Stimulated activated CD4-positive, alpha-beta T cell treated with anti-CD3 and anti-CD28 coated beads, TNF-alpha, amount 100 ng/mL, for 48 hours (primary cell): Measurements from ENCODE around the gene INTS3.
"Not testable (repeated sequence)": the region's sequence is repeated elsewhere in the genome, so short reads cannot be mapped to it uniquely, and the experiment has no call there.

Source experiments
- DNase-seq, 3 donors: peaks; one replicate each; pipeline ENCODE4 v3.0.0-alpha.2; 2020; ENCODE audit warnings: low read depth in 3 of 3

Gene INTS3

DNA sequence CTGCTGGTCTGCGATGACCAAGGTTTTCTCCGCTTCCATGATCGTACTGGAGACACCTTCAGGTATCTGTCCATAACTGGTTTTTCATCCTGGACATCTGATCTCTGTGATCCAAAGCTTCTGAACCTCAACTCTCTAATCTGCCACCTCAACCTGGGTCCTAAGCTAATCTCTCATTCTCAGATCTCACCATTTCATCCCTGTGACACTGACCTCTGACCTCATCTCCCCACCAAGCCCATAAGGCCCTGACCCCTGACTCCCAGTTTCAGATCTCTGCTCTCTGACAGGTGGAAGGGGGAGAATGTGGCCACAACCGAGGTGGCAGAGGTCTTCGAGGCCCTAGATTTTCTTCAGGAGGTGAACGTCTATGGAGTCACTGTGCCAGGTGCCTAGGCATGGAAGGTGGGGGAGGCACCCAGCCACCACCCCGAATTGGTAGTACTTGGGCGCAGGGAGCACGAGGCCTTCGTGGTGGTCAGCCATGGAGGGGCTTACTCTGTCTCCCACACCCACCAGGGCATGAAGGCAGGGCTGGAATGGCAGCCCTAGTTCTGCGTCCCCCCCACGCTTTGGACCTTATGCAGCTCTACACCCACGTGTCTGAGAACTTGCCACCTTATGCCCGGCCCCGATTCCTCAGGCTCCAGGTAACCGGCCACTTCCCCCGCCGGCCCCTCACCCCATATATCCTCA is 51.1 kb downstream of the INTS3 start:
- DNase-seq, result no peak

- no peak for DNase-seq
Observed at GRCh38 chr1:153779781-153780541, 52.1 kb downstream of the INTS3 start.

GRCh38 chr1:153780551-153780950 is 52.7 kb downstream of the INTS3 start:
- DNase-seq, result no peak

GRCh38 chr1:153782648-153783047 is 54.8 kb downstream of the INTS3 start:
- DNase-seq, result not testable (repeated sequence)

DNA sequence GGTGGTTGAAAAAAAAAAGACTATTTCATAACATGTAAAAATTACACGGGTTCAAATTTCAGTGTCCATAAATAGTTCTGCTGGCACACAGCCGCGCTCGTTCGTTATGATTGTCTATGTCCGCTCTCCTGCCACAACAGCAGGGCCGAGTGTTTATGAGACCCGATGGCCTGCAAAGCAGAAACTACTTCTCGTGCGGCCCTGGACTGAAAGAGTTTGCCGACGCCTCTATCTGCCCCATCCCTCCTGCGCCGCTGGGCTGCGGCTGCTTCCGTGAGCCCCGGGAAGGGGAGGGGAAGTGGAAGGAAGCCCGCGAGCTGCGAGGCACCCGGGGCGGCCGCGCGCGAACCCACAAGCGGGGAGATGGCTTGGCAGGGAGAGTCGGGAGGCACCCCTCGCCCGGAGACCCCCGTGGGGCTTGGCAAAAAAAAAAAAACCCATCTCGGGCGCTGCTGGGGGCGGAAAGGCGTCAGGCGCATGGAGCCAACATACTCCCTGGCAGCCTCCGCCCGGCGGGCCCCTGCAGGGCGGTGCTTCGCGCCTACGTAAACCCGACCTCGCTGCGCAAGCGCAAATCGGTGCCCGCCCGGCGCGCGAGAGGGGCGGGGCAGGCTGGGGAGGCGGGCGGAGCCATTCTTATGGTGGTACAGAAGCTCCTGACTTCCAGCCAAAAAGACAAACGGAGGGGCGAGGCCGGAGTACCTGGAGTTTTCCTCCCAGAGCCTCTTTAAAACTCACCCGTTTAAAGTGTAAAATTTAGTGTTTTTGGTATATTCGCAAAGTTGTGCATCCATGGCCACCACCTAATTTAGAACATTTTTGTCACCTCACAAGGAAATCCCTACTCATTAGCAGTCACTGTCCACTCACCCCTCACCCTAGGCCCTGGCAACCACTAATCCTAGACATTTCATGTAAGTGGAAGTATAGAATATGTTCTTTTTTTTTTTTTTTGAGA is 55.7 kb downstream of the INTS3 start:
- peak; percentile 80 to 89 (median 85) for DNase-seq

- no peak for DNase-seq
Observed at GRCh38 chr1:153786038-153786790, 58.4 kb downstream of the INTS3 start.

DNA sequence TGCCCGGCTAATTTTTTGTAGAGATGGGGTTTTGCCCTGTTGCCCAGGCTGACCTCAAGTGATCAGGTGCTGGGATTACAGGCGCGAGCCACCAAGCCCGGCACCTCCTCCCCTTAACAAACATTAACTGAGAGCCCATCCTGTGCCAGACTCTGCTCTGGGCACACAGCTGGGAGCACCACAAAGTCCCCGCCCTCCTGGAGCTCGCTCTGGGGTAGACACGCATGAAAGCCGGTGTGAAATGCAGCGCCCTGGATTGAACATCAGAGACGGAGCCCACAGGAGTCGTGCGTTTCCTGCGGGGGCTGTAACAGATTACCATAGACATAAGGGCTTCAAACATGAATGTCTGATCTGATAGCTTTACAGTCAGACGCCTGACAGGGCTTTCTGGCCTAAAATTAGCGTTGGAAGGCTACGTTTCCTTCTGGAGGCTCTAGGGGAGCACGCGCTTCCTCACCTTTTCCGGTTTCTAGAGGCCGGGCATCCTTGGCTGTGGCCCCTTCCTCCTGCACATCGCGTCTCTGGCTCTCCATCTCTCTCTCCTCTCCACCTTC is 61.7 kb downstream of the INTS3 start:
- no peak for DNase-seq

DNA sequence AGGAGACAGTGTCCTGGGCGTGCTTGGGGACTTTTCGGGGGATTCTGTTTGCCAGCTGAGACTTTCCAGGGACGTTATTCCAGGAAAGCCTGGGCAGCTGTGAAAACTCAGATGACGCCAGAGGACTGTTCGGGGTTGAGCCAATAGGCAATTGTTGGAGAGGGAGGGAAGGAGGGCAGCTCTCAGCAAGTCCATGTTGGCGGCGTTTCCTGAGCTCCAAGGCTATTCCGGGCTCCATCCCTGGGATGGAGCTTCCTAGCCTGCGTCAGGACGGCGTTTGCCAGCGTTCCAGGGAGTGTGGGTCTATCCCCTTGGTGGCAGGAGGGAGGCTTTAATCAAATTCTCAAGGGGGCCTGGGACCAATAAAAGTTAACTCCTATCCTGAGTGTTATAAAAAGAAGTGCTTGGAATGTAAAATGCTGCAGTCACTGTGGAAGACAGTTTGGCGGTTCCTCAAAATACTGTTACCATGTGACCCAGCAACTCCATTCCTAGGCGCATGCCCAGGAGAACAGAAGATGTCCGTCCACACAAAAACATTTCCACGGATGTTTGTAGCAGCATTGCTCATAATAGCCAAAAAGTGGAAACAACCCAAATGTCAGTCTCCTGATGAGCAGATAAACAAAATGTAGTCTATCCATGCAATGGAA is 62.6 kb downstream of the INTS3 start:
- no peak for DNase-seq

DNA sequence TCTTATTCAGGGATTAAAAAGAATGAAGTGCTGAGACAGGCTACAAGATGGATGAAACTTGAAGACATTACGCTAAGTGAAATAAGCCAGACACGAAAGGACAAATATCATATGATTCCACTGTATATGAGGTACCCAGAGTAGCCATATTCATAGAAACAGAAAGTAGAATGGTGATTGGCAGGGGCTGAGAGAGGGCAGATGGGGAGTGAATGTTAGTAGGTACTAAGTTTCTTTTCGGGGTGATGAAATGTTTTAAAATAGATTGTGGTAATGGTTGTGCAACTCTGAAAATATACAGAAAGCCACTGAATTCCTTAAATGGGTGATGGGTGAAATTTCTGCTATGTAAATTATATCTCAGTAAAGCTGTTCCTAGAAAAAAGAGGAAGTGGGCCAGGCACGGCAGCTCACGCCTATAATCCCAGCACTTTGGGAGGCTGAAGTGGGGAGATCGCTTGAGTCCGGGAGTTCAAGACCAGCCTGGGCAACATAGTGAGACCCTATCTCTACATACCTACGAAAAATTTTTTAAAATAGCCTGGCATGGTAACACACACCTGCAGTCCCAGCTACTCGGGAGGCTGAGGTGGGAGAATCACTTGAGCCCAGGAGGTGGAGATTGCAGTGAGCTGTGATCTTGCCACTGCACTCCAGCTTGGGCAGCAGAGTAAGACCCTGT is 63.3 kb downstream of the INTS3 start:
- no peak for DNase-seq

DNA sequence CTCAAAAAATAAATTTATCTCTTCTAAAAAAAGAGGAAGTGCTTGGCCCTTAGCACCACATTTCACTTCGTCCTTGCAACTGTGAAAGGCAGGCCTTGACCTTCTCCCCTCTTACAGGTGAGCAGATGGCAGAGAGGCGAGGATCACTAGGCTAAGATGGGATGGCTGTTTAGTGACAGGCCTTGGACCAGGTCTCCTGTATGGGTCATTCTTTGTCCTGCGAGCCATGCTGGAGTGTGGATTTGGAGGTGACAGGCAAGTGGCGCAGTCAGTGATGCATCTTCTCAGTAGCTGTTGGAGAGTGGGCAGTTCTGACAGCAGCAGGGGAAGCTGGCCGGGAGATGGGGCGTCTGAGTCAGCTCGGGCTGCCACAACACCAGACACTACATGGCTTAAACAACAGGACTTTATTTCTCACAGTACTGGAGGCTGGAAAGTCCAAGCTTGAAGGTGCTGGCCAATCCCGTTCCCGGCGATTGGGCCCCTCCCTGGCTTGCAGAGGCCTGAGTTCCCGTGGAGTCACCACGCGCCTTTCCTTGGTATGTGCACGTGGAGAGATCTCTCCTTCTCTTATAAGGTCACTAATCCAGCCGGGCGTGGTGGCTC is 63.9 kb downstream of the INTS3 start:
- no peak for DNase-seq

GRCh38 chr1:153792631-153793041 is 64.8 kb downstream of the INTS3 start:
- no peak for DNase-seq

DNA sequence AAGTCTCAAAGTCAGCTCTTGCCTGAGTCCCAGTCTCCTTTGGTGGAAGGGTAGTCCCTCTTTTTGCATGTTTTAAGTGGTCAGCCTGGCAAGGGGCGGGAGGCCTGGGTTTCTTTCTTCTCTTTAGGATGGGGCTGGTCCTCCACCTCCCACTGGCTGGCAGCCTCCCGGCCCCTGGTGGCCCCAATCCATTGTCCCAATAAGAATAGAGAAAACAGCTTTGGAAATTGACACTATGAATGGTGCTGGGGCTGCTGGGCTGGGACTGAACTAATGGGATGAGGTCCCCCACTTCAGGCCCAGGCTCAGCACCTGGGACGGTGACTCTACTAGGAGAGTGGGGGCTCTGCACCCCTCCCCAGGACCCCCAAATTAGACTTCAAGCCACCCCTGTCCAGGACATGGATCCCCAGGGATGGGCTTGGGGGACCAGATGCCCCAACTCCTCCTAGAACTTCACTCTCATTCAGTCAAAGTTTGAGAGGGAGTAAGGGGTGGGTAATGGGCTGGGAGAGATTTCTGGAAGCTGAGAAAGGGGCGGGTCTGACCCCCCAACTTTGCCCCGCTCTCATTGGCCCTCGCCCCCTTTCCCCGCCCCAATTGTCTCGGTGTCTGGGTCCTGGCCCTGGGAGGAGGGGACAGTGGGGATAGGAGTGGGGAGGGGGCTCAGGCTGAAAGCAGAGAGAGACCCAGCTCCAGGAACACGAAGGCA is 65.6 kb downstream of the INTS3 start:
- DNase-seq, result no peak

GRCh38 chr1:153793973-153794615 is 66.2 kb downstream of the INTS3 start:
- DNase-seq, result no peak

DNA sequence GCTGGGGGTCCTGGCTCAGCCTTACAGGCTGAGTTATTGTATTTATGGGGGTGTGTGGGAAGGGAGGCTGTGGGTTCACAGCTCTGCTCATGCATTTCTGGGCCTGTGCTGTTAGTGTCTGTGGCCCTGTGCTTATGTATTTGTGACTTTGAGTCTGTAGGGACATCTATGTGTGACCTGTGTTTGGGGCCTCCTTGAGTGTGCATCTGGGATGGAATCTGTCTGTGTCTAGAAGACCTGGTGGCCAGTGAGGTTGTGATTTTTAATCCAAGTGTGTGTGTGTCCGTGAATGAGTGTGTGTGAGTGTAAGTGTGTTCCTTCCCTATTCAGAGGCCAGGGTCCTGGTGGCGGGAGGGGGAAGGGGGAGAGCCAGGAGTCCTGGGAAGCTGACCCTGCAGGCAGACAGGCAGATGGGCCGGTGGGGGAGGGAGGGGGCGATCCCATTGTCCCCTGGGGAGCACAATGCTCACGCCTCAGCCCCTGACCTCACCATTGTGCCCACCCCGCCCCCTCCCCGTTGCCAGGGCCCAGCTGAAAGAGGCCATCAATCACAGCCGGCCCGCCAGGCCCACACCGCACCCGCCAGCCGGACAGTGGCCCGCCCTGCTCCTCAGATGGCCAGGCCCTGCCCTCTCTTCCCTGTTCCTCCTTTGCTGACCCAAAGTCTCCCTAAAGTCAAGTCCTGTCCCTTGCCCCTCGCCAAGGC is 66.9 kb downstream of the INTS3 start:
- DNase-seq, result no peak

- DNase-seq, result no peak
Observed at GRCh38 chr1:153795330-153795837, 67.5 kb downstream of the INTS3 start.

DNA sequence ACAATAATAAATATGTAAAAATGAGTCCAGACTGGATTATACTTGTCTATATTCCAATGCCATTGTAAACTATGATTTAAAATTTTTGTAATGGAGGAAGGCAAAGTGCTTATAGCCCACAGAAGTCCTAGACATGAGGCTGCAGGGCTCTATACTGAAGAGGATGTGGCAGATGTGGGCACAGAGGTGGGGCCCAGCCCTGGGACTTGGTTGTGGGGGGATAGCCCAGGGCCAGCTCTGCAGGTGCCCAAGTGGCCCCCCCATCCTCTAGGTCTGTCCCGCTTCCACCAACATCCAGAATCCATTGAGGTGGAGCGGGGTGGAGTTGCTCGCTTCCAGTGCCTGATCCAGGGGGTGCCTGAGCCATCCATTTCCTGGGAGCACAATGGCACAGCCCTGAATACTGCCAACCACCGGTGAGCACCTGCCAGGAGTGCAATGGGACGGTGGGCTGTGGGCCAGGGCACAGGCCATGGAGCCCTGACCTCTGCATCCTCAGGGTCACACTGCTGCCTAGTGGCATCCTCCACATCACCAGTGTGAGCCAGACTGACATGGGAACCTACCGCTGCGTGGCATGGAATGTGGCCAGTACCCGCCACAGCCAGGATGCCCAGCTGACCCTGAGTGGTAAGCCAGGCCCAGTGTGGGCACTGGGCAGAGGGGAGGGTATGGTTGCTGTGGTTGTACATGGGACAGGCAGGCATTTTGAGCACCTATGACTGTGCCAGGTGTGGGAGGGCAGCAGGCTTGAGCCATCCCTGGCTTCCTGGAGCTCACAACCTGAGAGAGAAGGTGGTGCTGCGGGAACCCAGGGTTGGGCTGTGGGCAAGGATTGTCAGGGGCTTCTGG is 68.3 kb downstream of the INTS3 start:
- no peak for DNase-seq
